HG02852 (cell line): Measurements from ENCODE around the gene DOCK4.

Experiments used
- ATAC-seq: cut with Tn5 transposase; IDR thresholded peaks from one replicate; pipeline ENCODE4 v1.9.1; 2021; ENCODE audit warnings: mild to moderate bottlenecking, moderate library complexity; ENCODE audit not compliant: unreplicated experiment

The DOCK4 gene

DNA sequence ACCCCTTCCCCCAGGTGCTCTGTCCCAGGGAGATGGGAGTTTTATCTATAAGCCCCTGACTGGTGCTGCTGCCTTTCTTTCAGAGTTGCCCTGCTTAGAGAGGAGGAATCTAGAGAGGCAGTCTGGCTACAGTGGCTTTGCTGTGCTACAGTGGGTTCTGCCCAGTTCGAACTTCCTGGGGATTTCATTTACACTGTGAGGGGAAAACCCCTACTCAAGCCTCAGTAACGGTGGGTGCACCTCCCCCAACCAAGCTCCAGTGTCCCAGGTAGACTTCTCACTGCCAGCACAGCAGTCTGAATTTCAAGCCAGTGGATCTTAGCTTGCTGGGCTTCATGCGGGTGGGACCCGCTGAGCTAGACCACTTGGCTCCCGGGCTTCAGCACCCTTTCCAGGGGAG, 500.4 kb downstream of the DOCK4 start:
- no peak for ATAC-seq

GRCh38 chr7:111697771-111698170, 508.4 kb downstream of the DOCK4 start:
- ATAC-seq: no peak

- no peak for ATAC-seq
These were observed 511.8 kb downstream of the DOCK4 start for GRCh38 chr7:111694376-111694775.

DNA sequence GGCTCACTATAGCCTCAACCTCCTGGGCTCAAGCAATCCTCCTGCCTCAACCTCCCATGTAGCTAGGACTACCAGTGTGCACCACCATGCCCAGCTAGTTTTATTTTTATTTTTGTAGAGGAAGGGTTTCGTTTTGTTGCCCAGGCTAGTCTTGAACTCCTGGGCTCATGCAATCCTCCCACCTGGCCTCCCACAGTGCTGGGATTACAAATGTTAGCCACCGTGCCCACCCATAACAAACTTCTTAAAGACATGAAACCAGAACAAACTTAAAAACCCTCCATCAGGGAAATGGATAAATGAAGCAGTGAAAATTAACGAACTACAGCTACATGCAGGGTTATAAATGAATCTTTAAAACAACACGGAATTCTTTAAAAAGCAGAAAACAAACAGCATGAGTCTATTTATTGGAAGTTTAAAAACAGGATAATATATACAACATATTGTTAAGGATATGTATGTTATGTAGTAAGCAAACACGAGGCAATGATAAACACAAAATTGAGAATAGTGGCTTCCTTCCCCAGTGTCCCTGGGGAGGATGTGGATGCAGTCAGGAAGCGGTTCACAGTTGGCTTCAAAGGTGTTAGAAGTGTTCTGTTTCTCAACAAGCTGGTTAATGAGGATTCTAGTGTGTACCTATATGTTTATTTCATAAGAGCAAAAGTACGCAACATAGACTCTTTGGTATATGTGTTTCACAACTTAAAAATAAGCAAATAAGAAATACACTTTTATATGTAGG, 515.7 kb downstream of the DOCK4 start:
- no peak for ATAC-seq

DNA sequence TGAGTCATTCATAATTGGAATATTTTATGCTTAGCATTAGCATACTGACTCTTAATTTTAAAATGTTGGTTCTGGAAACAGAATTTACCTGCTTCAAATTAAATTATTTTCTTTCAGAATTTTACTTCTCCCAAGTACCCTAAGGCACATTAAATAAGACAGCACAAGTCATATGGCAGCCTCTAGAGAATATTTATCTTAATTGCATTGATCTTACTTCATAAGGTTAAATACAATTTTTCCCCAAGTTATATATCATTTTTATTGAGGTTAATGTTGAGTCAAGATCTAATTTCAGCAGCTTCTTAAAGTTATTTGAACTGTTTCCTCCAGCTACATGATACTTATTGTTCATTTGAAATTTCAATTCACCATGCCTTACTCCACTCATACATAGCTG, 520.9 kb downstream of the DOCK4 start:
- no peak for ATAC-seq

DNA sequence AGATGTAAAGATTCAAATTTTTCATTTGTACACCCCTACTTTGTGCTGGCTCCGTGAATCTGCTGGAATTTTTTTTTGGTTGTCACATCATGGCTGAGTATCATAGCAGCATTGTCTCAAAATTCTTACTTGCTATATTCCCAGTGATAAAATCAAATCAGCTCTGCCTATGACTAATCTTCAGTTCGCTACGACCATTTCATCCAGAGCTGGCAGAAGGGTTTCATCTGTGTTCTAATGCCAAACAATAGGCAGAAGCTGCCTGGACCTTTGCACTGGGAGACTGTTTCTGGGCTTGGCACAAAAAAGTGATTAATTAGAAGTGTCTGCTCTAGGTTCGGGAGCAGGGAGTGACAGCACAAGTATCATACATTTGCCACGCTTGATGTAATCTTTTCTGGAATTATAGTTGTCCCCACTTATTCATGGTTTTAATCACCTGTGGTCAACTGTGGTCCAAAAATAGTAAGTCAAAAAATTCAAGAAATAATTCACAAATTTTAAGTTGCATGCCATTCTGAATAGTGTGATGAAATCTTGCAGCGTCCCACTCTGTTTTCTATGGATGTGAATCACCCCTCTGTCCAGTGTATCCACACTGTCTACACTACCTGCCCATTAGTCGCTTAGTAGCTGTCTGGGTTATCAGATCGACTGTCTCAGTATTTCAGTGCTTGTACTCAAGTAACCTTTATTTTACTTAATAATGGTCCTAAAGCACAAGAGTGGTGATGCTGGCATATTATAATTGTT, 523.4 kb downstream of the DOCK4 start:
- no peak for ATAC-seq

GRCh38 chr7:111681242-111681641, 525.0 kb downstream of the DOCK4 start:
- ATAC-seq: no peak

DNA sequence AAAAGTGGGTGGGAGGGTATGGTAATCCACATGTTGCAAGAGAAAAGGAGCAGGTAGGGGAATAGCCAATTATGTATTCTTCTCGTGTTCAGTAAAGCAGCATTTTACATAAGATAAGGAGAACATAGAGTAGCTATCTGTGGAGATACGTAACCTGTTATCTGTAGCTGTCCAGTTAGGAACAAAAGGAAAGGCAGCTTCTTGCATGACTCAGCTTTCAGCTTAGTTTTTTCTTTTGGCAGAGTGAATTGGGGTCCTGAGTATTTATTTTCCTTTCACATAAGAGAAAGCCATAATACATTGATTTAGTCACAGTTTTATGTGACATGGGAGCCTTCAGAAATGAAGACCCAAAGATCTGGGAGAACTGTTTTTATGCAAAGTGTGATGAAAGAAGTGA, 527.2 kb downstream of the DOCK4 start:
- ATAC-seq: no peak

DNA sequence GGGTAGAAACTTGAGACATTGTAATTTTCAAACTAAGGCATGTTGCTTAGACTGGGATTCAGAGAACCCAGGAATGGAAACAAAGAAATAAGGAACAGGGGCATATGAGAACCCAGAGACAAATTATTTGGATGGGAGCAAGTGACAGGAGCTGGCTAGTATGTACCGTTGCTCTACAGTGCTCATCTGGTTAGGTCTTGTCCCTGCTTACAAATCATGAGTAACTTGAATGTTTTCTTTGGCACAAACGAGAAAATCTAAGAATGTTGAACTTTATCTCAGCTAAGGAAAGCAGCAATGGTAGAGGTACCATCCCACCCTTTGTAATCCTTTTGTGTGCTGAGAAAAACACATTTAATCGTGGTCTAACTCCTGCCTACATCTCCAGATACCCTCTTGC, 527.9 kb downstream of the DOCK4 start:
- ATAC-seq: no peak

- no peak for ATAC-seq
These were observed 528.4 kb downstream of the DOCK4 start for GRCh38 chr7:111677848-111678247.

GRCh38 chr7:111676811-111677210, 529.4 kb downstream of the DOCK4 start:
- no peak for ATAC-seq
